ENCODE data around the gene NSUN3. TPM values are rescaled to one million over a fixed set of nuclear protein-coding genes. Genes with fewer than 3 reads are reported as not detected.

NSUN3 gene
- total RNA-seq = 13.5 and 15.9 TPM in 2 replicates

GRCh38 chr3:94062513-94063404, at the start of gene NSUN3, which contains the start of gene DHFR2:
TSS of gene NSUN3 (plus strand) at chr3:94063061. CDS start at chr3:94063127, 66 bp downstream.
TSS of gene DHFR2 (minus strand) at chr3:94062916. CDS start at chr3:94061511, 1,405 bp downstream.

GRCh38 chr3:94028093-94028837, 34.6 kb upstream of the NSUN3 start, which contains the start of gene STX19:
TSS of gene STX19 (minus strand) at chr3:94028597. CDS start at chr3:94015269, 13,328 bp downstream.

Other genes starting within 250 kb of the NSUN3 start
- gene PROS1, start 89.2 kb upstream of the NSUN3 start, total RNA-seq = 7.8 and 12.0 TPM in 2 replicates
- 13.6 and 14.5 TPM in 2 replicates for gene ARL13B, start 82.9 kb upstream of the NSUN3 start, total RNA-seq
- gene STX19, start 34.5 kb upstream of the NSUN3 start, total RNA-seq = 0.16 TPM in 1 of 2 replicates, not detected in the other
- 5.0 and 6.3 TPM in 2 replicates for gene DHFR2, start 145 bp upstream of the NSUN3 start, total RNA-seq

Data from hair follicle dermal papilla cell (primary cell).